Lung (tissue), 10 donors: ENCODE measurements around the gene GYPB. TPM values are rescaled to one million over a fixed set of nuclear protein-coding genes. Genes with fewer than 3 reads are reported as not detected.
"Not testable (repeated sequence)": the region's sequence is repeated elsewhere in the genome, so short reads cannot be mapped to it uniquely, and the experiment has no call there.

ENCODE experiments used
- ATAC-seq: fragments of 200-7000 bp; cut with Tn5 transposase; one replicate; pipeline ENCODE4 v1.9.1; 2020; ENCODE audit warnings: moderate number of reproducible peaks; ENCODE audit not compliant: insufficient read depth, low FRiP score
- DNase-seq, 3 donors: peaks; one replicate each; pipeline ENCODE4 v3.0.0-alpha.2; 2013 to 2017
- H3K27ac ChIP-seq, 2 donors: one replicate each; pipeline ENCODE4 v1.5.1; 2013; ENCODE audit warnings: mild to moderate bottlenecking in 2 of 2, moderate library complexity in 2 of 2, control low read depth in 1 of 2, inconsistent platforms in 1 of 2, low read depth in 1 of 2, low read length in 1 of 2
- H3K27me3 ChIP-seq, 3 donors: one replicate each; pipeline ENCODE4 v1.5.1; 2013; ENCODE audit warnings: low read length in 2 of 3; ENCODE audit not compliant: control insufficient read depth in 3 of 3, insufficient read depth in 3 of 3
- H3K36me3 ChIP-seq, 4 donors: one replicate each; pipeline ENCODE4 v1.5.1; 2013; ENCODE audit warnings: low read length in 4 of 4, mild to moderate bottlenecking in 1 of 4, moderate library complexity in 1 of 4; ENCODE audit not compliant: control insufficient read depth in 4 of 4, insufficient read depth in 4 of 4
- H3K4me1 ChIP-seq, 5 donors: one replicate each; pipeline ENCODE4 v1.5.1; 2013; ENCODE audit warnings: low read length in 5 of 5, mild to moderate bottlenecking in 2 of 5, moderate library complexity in 1 of 5; ENCODE audit not compliant: control insufficient read depth in 5 of 5, insufficient read depth in 5 of 5
- H3K4me3 ChIP-seq: one replicate; pipeline ENCODE4 v1.5.1; 2013; ENCODE audit warnings: mild to moderate bottlenecking, control low read depth, moderate library complexity
- H3K9ac ChIP-seq, 2 donors: one replicate each; pipeline ENCODE4 v1.5.1; 2013; ENCODE audit warnings: low read length in 2 of 2, control low read depth in 1 of 2; ENCODE audit not compliant: insufficient read depth in 1 of 2
- H3K9me3 ChIP-seq, 4 donors: one replicate each; pipeline ENCODE4 v1.5.1; 2013; ENCODE audit warnings: low read length in 3 of 4, mild to moderate bottlenecking in 1 of 4, moderate library complexity in 1 of 4; ENCODE audit not compliant: control insufficient read depth in 4 of 4, insufficient read depth in 3 of 4
- WGBS, 2 donors: extraction: QIAGEN DNeasy Blood & Tissue Kit; methylation state at CpG; one replicate each; pipeline ENCODE4 v1.1.7; 2013; 5-methylcytosine and 5-hydroxymethylcytosine counted together
- polyA plus RNA-seq, 2 donors: library from polyadenylated mRNA; stranded (reverse); fragments of 200-250 nt; gene quantifications; one replicate each; pipeline ENCODE4 v1.2.1, GENCODE V29; 2013
- total RNA-seq, 2 donors: library from RNA; depleted of rRNA in 1 of 2; stranded (reverse); fragments of >200 nt in 1 of 2; gene quantifications; one replicate each; pipeline ENCODE4 v1.2.1, GENCODE V29; 2014 to 2021
- donor health status: Bipolar disorder and iron deficiency.
- donor health status: healthy.
- donor health status: DM: yes; HTN: yes; CAD: no.

The GYPB gene
- total and polyA plus RNA-seq, 4 donors: 0.64 to 16.7 TPM; not detected in 2

- H3K4me1 ChIP-seq, DNase-seq, ATAC-seq, H3K27ac ChIP-seq, H3K9ac ChIP-seq, H3K36me3 ChIP-seq, H3K4me3 ChIP-seq, H3K27me3 ChIP-seq, H3K9me3 ChIP-seq: not testable (repeated sequence)
- WGBS, 2 donors: 66 to 68% methylated on average over 6 of the region's 6 CpGs
Observed at GRCh38 chr4:144049495-144050424, 30.6 kb upstream of the GYPB start.

GRCh38 chr4:144044936-144045335 is 25.8 kb upstream of the GYPB start:
- not testable (repeated sequence) for H3K27ac ChIP-seq, H3K9ac ChIP-seq, ATAC-seq, H3K4me1 ChIP-seq, H3K9me3 ChIP-seq, H3K36me3 ChIP-seq, H3K27me3 ChIP-seq, DNase-seq, H3K4me3 ChIP-seq

- not testable (repeated sequence) for H3K4me1 ChIP-seq, H3K27ac ChIP-seq, H3K9ac ChIP-seq, H3K4me3 ChIP-seq, DNase-seq, H3K36me3 ChIP-seq, H3K27me3 ChIP-seq, H3K9me3 ChIP-seq, ATAC-seq
- WGBS, 2 donors: 42 to 45% methylated on average over 1 of the region's 1 CpG
Observed at GRCh38 chr4:144032580-144032979, 13.4 kb upstream of the GYPB start.

- DNase-seq, ATAC-seq, H3K4me3 ChIP-seq, H3K27me3 ChIP-seq, H3K4me1 ChIP-seq, H3K36me3 ChIP-seq, H3K9me3 ChIP-seq, H3K27ac ChIP-seq, H3K9ac ChIP-seq: not testable (repeated sequence)
- WGBS, 2 donors: 78 to 82% methylated on average over 4 of the region's 4 CpGs
Observed at GRCh38 chr4:144031875-144032274, 12.7 kb upstream of the GYPB start.

GRCh38 chr4:144031369-144031768 is 12.2 kb upstream of the GYPB start:
- not testable (repeated sequence) for H3K27ac ChIP-seq, H3K36me3 ChIP-seq, H3K9ac ChIP-seq, H3K9me3 ChIP-seq, H3K4me3 ChIP-seq, H3K4me1 ChIP-seq, H3K27me3 ChIP-seq, ATAC-seq, DNase-seq
- 85 to 88% methylated on average over 3 of the region's 3 CpGs for WGBS, 2 donors

- not testable (repeated sequence) for H3K27me3 ChIP-seq, ATAC-seq, H3K9me3 ChIP-seq, H3K27ac ChIP-seq, H3K9ac ChIP-seq, H3K4me3 ChIP-seq, H3K36me3 ChIP-seq, H3K4me1 ChIP-seq, DNase-seq
- 30 to 61% methylated on average over 4 of the region's 4 CpGs for WGBS, 2 donors
Observed at GRCh38 chr4:144030708-144031107, 11.5 kb upstream of the GYPB start.

- H3K27ac ChIP-seq, H3K4me3 ChIP-seq, H3K27me3 ChIP-seq, H3K9ac ChIP-seq, DNase-seq, ATAC-seq, H3K4me1 ChIP-seq, H3K9me3 ChIP-seq, H3K36me3 ChIP-seq: not testable (repeated sequence)
- WGBS, 2 donors: 88 to 89% methylated on average over 4 of the region's 4 CpGs
Observed at GRCh38 chr4:144026682-144027081, 7.5 kb upstream of the GYPB start.

- H3K4me1 ChIP-seq, H3K27me3 ChIP-seq, H3K27ac ChIP-seq, H3K9me3 ChIP-seq, H3K9ac ChIP-seq, DNase-seq, ATAC-seq, H3K36me3 ChIP-seq, H3K4me3 ChIP-seq: not testable (repeated sequence)
- WGBS, 2 donors: 71 to 83% methylated on average over 4 of the region's 4 CpGs
Observed at GRCh38 chr4:144024399-144025053, 5.3 kb upstream of the GYPB start.
